GM12878 (cell line): ENCODE data around the gene SNRNP25.

Source experiments
- CREB1 ChIP-seq: IDR thresholded peaks from 2 replicates; pipeline ENCODE4 v1.6.1; 2012; ENCODE audit warnings: low read depth, mild to moderate bottlenecking, inconsistent platforms
- CTCF ChIP-seq, 3 experiments: IDR thresholded peaks in 2 of 3; conservative IDR thresholded peaks in 1 of 3; 2 replicates each; pipeline ENCODE4 v1.5.1; 2011; ENCODE audit warnings: low read depth in 3 of 3, low read length in 3 of 3, mild to moderate bottlenecking in 3 of 3, control low read depth in 2 of 3, moderate library complexity in 2 of 3, inconsistent platforms in 1 of 3, mixed read lengths in 1 of 3; ENCODE audit not compliant: control insufficient read depth in 2 of 3, insufficient read depth in 1 of 3; ENCODE audit errors: extremely low read depth in 1 of 3
- E2F8 ChIP-seq: fragments of 450-650 bp; IDR thresholded peaks from 2 replicates; pipeline ENCODE4 v1.6.1; 2018; ENCODE audit warnings: mild to moderate bottlenecking, low read depth, moderate library complexity; ENCODE audit not compliant: partially characterized antibody
- EP300 ChIP-seq, 2 experiments: fragments of 150-350 bp in 1 of 2; IDR thresholded peaks; 2 replicates each; pipeline ENCODE4 v1.6.1; 2011 to 2012; ENCODE audit warnings: low read depth in 2 of 2, low read length in 2 of 2, borderline replicate concordance in 1 of 2, improper control_type of control experiment in 1 of 2, inconsistent platforms in 1 of 2; ENCODE audit not compliant: control insufficient read depth in 1 of 2
- EZH2 ChIP-seq: IDR thresholded peaks from 2 replicates; pipeline ENCODE4 v1.6.1; 2012; ENCODE audit warnings: low read depth, mild to moderate bottlenecking, control low read depth, inconsistent platforms, low read length, borderline replicate concordance; ENCODE audit not compliant: control insufficient read depth
- KLF5 ChIP-seq: fragments of 450-650 bp; IDR thresholded peaks from 2 replicates; pipeline ENCODE4 v1.6.1; 2014; ENCODE audit warnings: mild to moderate bottlenecking; ENCODE audit not compliant: partially characterized antibody
- SPI1 ChIP-seq: IDR thresholded peaks from 2 replicates; pipeline ENCODE4 v1.6.1; 2011; ENCODE audit warnings: low read depth, mild to moderate bottlenecking, low read length, moderate library complexity, borderline replicate concordance; ENCODE audit not compliant: insufficient read depth
- TCF7 ChIP-seq: IDR thresholded peaks from 2 replicates; pipeline ENCODE4 v1.6.1; 2014; ENCODE audit warnings: antibody characterized with exemption, borderline replicate concordance
- TF ChIP-seq, protein P1 (sequence below): IDR thresholded peaks from 2 replicates; pipeline ENCODE4 v1.6.1; 2011; ENCODE audit warnings: borderline replicate concordance, low read depth, mild to moderate bottlenecking, moderate library complexity, mixed read lengths, low read length; ENCODE audit not compliant: insufficient read depth; ENCODE audit errors: extremely low read length
- TF ChIP-seq, protein P2 (sequence below): fragments of 150-350 bp; IDR thresholded peaks from 2 replicates; pipeline ENCODE4 v1.6.1; 2016; ENCODE audit warnings: low read depth, low read length

DNA sequence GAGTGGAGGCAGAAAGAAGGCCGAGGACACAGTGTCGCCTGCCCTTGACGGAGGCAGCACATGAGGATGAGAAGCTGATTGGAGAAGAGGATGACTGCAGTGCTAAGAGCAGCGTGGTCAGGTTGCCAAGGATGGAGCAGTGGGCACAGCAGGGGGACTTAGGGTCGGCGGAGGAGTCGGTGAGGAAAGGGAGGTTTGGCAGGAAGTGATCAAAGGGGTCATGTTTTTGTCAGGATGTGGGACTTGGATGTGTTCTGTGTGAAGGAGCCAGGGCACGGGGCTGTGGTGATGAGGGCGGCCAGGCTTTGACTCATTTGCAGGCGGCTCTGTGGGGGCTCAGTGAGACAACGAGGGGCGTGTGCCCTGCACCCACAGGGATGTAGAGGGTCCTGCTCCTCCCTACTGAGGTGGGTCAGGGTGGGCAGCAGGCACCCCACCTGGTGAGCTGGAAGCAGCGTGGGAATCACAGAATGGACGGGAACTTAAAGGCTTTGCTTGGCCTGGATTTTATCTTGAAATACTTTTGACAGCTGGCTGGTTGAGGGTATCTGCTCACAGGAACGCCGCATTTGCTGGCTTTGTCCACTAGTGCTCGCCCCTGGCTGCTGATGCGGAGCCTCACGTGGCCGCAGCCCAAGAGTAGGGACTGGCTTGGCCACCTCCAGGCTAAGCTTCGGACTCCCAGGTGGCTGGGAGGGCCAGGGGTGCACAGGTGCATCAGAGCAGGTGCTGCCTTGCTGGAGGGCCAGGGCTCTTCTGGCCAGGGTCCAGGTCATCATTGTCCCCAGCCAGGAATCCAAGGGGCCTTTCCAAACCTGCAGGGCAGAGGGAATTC lies 30.4 kb downstream of the SNRNP25 start:
- TF ChIP-seq KLF5 (no peak), CTCF (IDR thresholded peaks at IDR 0.05 in 2 of 3, conservative IDR thresholded peaks at IDR 0.05 in 1 of 3; ENCODE audit: control insufficient read depth in 2 of 3, extremely low read depth in 1 of 3, insufficient read depth in 1 of 3, low read depth in 3 of 3, low read length in 3 of 3) (no peak), EP300 (IDR thresholded peaks at IDR 0.05; ENCODE audit: borderline replicate concordance in 1 of 2, control insufficient read depth in 1 of 2, low read depth in 2 of 2, low read length in 2 of 2) (no peak), CREB1 (no peak), E2F8 (no peak), EZH2 (no peak), TCF7 (no peak), SPI1 (no peak)
- TF ChIP-seq, protein P1, sequence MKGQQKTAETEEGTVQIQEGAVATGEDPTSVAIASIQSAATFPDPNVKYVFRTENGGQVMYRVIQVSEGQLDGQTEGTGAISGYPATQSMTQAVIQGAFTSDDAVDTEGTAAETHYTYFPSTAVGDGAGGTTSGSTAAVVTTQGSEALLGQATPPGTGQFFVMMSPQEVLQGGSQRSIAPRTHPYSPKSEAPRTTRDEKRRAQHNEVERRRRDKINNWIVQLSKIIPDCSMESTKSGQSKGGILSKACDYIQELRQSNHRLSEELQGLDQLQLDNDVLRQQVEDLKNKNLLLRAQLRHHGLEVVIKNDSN: no peak
- TF ChIP-seq, protein P2, sequence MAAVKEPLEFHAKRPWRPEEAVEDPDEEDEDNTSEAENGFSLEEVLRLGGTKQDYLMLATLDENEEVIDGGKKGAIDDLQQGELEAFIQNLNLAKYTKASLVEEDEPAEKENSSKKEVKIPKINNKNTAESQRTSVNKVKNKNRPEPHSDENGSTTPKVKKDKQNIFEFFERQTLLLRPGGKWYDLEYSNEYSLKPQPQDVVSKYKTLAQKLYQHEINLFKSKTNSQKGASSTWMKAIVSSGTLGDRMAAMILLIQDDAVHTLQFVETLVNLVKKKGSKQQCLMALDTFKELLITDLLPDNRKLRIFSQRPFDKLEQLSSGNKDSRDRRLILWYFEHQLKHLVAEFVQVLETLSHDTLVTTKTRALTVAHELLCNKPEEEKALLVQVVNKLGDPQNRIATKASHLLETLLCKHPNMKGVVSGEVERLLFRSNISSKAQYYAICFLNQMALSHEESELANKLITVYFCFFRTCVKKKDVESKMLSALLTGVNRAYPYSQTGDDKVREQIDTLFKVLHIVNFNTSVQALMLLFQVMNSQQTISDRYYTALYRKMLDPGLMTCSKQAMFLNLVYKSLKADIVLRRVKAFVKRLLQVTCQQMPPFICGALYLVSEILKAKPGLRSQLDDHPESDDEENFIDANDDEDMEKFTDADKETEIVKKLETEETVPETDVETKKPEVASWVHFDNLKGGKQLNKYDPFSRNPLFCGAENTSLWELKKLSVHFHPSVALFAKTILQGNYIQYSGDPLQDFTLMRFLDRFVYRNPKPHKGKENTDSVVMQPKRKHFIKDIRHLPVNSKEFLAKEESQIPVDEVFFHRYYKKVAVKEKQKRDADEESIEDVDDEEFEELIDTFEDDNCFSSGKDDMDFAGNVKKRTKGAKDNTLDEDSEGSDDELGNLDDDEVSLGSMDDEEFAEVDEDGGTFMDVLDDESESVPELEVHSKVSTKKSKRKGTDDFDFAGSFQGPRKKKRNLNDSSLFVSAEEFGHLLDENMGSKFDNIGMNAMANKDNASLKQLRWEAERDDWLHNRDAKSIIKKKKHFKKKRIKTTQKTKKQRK: no peak
